ENCODE results near the gene PRLH.

DNA sequence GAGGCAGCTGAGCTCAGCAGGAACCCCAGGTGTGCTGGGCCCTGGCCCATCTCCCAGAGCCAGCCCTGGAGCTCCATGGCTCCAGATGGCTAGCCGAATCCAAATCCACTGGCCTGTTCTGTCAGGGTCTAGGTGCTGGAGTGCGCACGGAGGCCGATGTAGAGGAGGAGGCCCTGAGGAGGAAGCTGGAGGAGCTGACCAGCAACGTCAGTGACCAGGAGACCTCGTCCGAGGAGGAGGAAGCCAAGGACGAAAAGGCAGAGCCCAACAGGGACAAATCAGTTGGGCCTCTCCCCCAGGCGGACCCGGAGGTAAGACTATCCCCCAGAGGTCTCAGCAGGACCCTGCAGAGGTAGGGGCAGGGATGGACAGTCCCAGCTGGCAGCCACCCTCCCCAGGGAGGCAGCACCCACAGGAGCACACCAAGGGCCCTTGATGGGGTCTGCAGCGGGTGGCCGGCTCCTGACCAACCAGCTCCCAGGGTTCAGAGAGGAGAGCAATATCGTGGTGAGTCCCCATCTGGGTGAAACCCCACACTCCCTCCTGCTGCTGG is 26.1 kb upstream of the PRLH start:
- TF ChIP-seq, protein P1, sequence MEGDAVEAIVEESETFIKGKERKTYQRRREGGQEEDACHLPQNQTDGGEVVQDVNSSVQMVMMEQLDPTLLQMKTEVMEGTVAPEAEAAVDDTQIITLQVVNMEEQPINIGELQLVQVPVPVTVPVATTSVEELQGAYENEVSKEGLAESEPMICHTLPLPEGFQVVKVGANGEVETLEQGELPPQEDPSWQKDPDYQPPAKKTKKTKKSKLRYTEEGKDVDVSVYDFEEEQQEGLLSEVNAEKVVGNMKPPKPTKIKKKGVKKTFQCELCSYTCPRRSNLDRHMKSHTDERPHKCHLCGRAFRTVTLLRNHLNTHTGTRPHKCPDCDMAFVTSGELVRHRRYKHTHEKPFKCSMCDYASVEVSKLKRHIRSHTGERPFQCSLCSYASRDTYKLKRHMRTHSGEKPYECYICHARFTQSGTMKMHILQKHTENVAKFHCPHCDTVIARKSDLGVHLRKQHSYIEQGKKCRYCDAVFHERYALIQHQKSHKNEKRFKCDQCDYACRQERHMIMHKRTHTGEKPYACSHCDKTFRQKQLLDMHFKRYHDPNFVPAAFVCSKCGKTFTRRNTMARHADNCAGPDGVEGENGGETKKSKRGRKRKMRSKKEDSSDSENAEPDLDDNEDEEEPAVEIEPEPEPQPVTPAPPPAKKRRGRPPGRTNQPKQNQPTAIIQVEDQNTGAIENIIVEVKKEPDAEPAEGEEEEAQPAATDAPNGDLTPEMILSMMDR (IDR thresholded peaks at IDR 0.05): no peak
- TF ChIP-seq POLR2A (IDR thresholded peaks at IDR 0.05): no peak
